B cell (primary cell): ENCODE results near the gene GLDN. TPM values are rescaled to one million over a fixed set of nuclear protein-coding genes. Genes with fewer than 3 reads are reported as not detected.

ENCODE experiments used
- ATAC-seq: fragments of 200-7000 bp; cut with Tn5 transposase; one replicate; pipeline ENCODE4 v1.10.0; 2021; ENCODE audit warnings: low read depth, mild to moderate bottlenecking, moderate number of reproducible peaks, moderate library complexity
- CTCF ChIA-PET: fragments of 350-600 bp; sonication (Branson Sonifier 250); formaldehyde crosslinking; loops from one replicate; lab custom pipeline; 2021; ENCODE audit warnings: antibody characterized with exemption, inconsistent platforms; lab: Charles Lee
- POLR2A ChIA-PET: fragments of 350-600 bp; sonication (Branson Sonifier 250); formaldehyde crosslinking; loops from one replicate; lab custom pipeline; 2021; ENCODE audit warnings: antibody characterized with exemption; lab: Charles Lee
- DNase-seq: peaks from one replicate; pipeline ENCODE4 v3.0.0; 2013
- H2AFZ ChIP-seq: 2 replicates; pipeline ENCODE4 v1.6.1; 2012; ENCODE audit warnings: mild to moderate bottlenecking, low read depth, low read length; ENCODE audit not compliant: insufficient read depth, poor library complexity, severe bottlenecking
- H3K27ac ChIP-seq, 2 donors: 1 replicate in 1 of 2; 2 replicates in 1 of 2; pipeline ENCODE4 v1.5.1; 2012 to 2013; ENCODE audit warnings: low read length in 2 of 2, mild to moderate bottlenecking in 2 of 2, moderate library complexity in 1 of 2
- H3K27me3 ChIP-seq, 4 experiments: fragments of 200-600 bp in 1 of 4; sonication (generic) in 1 of 4; replicated peaks in 1 of 4; 1 replicate in 2 of 4; 2 replicates in 2 of 4; pipeline versions ENCODE4 v1.6.1 to v1.7.0; 2013 to 2016; ENCODE audit warnings: low read length in 3 of 4, mild to moderate bottlenecking in 2 of 4, mixed read lengths in 1 of 4, moderate library complexity in 1 of 4; ENCODE audit not compliant: insufficient read depth in 4 of 4, control insufficient read depth in 3 of 4; ENCODE audit errors: control extremely low read depth in 1 of 4
- H3K36me3 ChIP-seq, 2 experiments: replicated peaks in 1 of 2; 1 replicate in 1 of 2; 2 replicates in 1 of 2; pipeline versions ENCODE4 v1.6.1 to v1.7.1; 2013; ENCODE audit warnings: low read length in 1 of 2; ENCODE audit not compliant: insufficient read depth in 2 of 2, control insufficient read depth in 1 of 2; ENCODE audit errors: control extremely low read depth in 1 of 2, extremely low read depth in 1 of 2
- H3K4me1 ChIP-seq, 2 donors: fragments of 200-600 bp in 1 of 2; sonication (generic) in 1 of 2; 1 replicate in 1 of 2; 2 replicates in 1 of 2; pipeline versions ENCODE4 v1.5.1 to v1.6.1; 2013 to 2017; ENCODE audit warnings: low read length in 2 of 2; ENCODE audit not compliant: control insufficient read depth in 2 of 2, insufficient read depth in 2 of 2
- H3K4me2 ChIP-seq: replicated peaks from 2 replicates; pipeline ENCODE3; 2012; ENCODE audit warnings: mild to moderate bottlenecking, low read depth, low read length; ENCODE audit not compliant: poor library complexity, severe bottlenecking
- H3K4me3 ChIP-seq, 5 experiments: fragments of 200-600 bp in 1 of 5; sonication (generic) in 1 of 5; 1 replicate in 3 of 5; 2 replicates in 2 of 5; pipeline versions ENCODE4 v1.5.1 to v1.7.0; 2011 to 2016; ENCODE audit warnings: low read length in 4 of 5, mild to moderate bottlenecking in 4 of 5, low read depth in 2 of 5, control low read depth in 1 of 5, moderate library complexity in 1 of 5; ENCODE audit not compliant: insufficient read depth in 1 of 5; ENCODE audit errors: control extremely low read depth in 1 of 5, extremely low read depth in 1 of 5
- H3K79me2 ChIP-seq: fragments of 200-600 bp; sonication (generic); one replicate; pipeline ENCODE4 v1.6.0; 2016; ENCODE audit warnings: low read length; ENCODE audit not compliant: control insufficient read depth, insufficient read depth
- H3K9ac ChIP-seq: fragments of 200-600 bp; sonication (generic); 2 replicates; pipeline ENCODE4 v1.6.1; 2017; ENCODE audit warnings: mild to moderate bottlenecking, low read length, moderate library complexity
- H3K9me3 ChIP-seq, 3 donors: one replicate each; pipeline versions ENCODE4 v1.6.1 to v1.7.1; 2013; ENCODE audit warnings: low read length in 2 of 3; ENCODE audit not compliant: control insufficient read depth in 2 of 3, insufficient read depth in 1 of 3; ENCODE audit errors: control extremely low read depth in 1 of 3
- H4K20me1 ChIP-seq: 2 replicates; pipeline ENCODE4 v1.6.0; 2012; ENCODE audit warnings: mild to moderate bottlenecking, low read length; ENCODE audit not compliant: insufficient read depth, control insufficient read depth, poor library complexity, severe bottlenecking
- H3K27ac Mint-ChIP-seq: one replicate; pipeline ENCODE4 v1.8.0; 2021; ENCODE audit warnings: mixed read lengths
- H3K27me3 Mint-ChIP-seq: one replicate; pipeline ENCODE4 v1.8.0; 2021; ENCODE audit warnings: mixed read lengths
- H3K4me1 Mint-ChIP-seq: one replicate; pipeline ENCODE4 v1.8.0; 2021; ENCODE audit warnings: mixed read lengths
- H3K4me3 Mint-ChIP-seq: one replicate; pipeline ENCODE4 v1.8.0; 2021; ENCODE audit warnings: mixed read lengths
- H3K9me3 Mint-ChIP-seq: one replicate; pipeline ENCODE4 v1.8.0; 2022; ENCODE audit warnings: mixed read lengths; ENCODE audit not compliant: insufficient read depth
- CTCF ChIP-seq: fragments of 200-600 bp; IDR thresholded peaks from one replicate; pipeline ENCODE4 v1.8.0; 2022; ENCODE audit warnings: antibody characterized with exemption, mild to moderate bottlenecking
- EZH2 ChIP-seq: IDR thresholded peaks from 2 replicates; pipeline ENCODE4 v1.6.1; 2012; ENCODE audit warnings: borderline replicate concordance, low read depth, mild to moderate bottlenecking, moderate library complexity, low read length; ENCODE audit not compliant: insufficient read depth, poor library complexity, severe bottlenecking
- WGBS: methylation state at CpG from one replicate; pipeline ENCODE4 v1.1.5; 2013; ENCODE audit warnings: missing lambda C conversion rate; ENCODE audit not compliant: insufficient coverage; 5-methylcytosine and 5-hydroxymethylcytosine counted together
- intact Hi-C: fragments of 100-400 bp; cut with micrococcal nuclease; formaldehyde crosslinking; loops from one replicate; pipeline ENCODE4 v1.10.0; 2022
- polyA plus RNA-seq: library from polyadenylated mRNA; depleted of rRNA; stranded (reverse); fragments of >200 nt; gene quantifications from 2 replicates; pipeline ENCODE4 v1.2.3, GENCODE V29; 2012
- total RNA-seq, 2 donors: library from RNA; stranded (reverse); fragments of 120-200 nt in 1 of 2; gene quantifications; 1 replicate in 1 of 2; 2 replicates in 1 of 2; pipeline versions ENCODE4 v1.2.3 to v1.2.4, GENCODE V29; 2013 to 2022

GLDN gene
- total and polyA plus RNA-seq, 2 donors (not counting 1 experiment from before 2014, with no cell fraction given), result not detected

GRCh38 chr15:51403072-51403878, 61.8 kb downstream of the GLDN start:
- H3K4me1 Mint-ChIP-seq, result no peaks in the 10 kb centered on the region
- ChIA-PET CTCF (interaction anchor here (0.7 to 1.4 kb wide), 3 partner anchors 9 to 240 kb away, joined by 3 to 4 read pairs (median 3); no protein-coding TSS in a partner anchor), POLR2A (no interaction called here)
- Histone ChIP-seq H4K20me1 (no peaks in the 10 kb centered on the region), H3K27ac (no peak overlapping the region), H2AFZ (no peak overlapping the region), H3K9ac (no peak overlapping the region), H3K4me3 (no peak overlapping the region), H3K4me1 (no peaks in the 10 kb centered on the region), H3K36me3 (no peaks in the 10 kb centered on the region), H3K9me3 (no peaks in the 10 kb centered on the region), H3K79me2 (no peaks in the 10 kb centered on the region), H3K4me2 (no peak overlapping the region), H3K27me3 (peaks cover 0 to 12% (median 0%) of the 10 kb centered on the region in 4 experiments)
- H3K9me3 Mint-ChIP-seq, result no peaks in the 10 kb centered on the region
- no peak overlapping the region for H3K27ac Mint-ChIP-seq
- H3K4me3 Mint-ChIP-seq, result no peak overlapping the region
- DNase-seq (peak; percentile 18), ATAC-seq (no peak)
- intact Hi-C loops, result no loop called here
- WGBS, result 75% methylated on average over 8 of the region's 8 CpGs
- no peak for TF ChIP-seq EZH2
- peak; percentile 36 for TF ChIP-seq CTCF
- peaks cover 35% of the 10 kb centered on the region for H3K27me3 Mint-ChIP-seq
